Lower lobe of right lung (tissue), 2 donors: Measurements from ENCODE around the gene DMBX1. TPM values are rescaled to one million over a fixed set of nuclear protein-coding genes. Genes with fewer than 3 reads are reported as not detected.

ENCODE experiments used
- ATAC-seq, 2 donors: fragments of 200-7000 bp; cut with Tn5 transposase; one replicate each; pipeline ENCODE4 v1.9.1; 2020 to 2022; ENCODE audit warnings: mild to moderate bottlenecking in 2 of 2, moderate library complexity in 2 of 2
- DNase-seq: peaks from one replicate; pipeline ENCODE4 v3.0.0-alpha.2; 2020
- H3K27ac ChIP-seq: fragments of 200-600 bp; one replicate; pipeline ENCODE4 v1.8.0; 2022
- H3K27me3 ChIP-seq: fragments of 200-600 bp; one replicate; pipeline ENCODE4 v1.8.0; 2022; ENCODE audit warnings: low read depth
- H3K36me3 ChIP-seq: fragments of 200-600 bp; one replicate; pipeline ENCODE4 v1.8.0; 2022; ENCODE audit warnings: mild to moderate bottlenecking
- H3K4me1 ChIP-seq: fragments of 200-600 bp; one replicate; pipeline ENCODE4 v1.8.0; 2022
- H3K4me3 ChIP-seq: fragments of 200-600 bp; one replicate; pipeline ENCODE4 v1.8.0; 2022; ENCODE audit warnings: mild to moderate bottlenecking
- H3K9me3 ChIP-seq: fragments of 200-600 bp; one replicate; pipeline ENCODE4 v1.8.0; 2022
- CTCF ChIP-seq: fragments of 200-600 bp; IDR thresholded peaks from one replicate; pipeline ENCODE4 v1.8.0; 2022; ENCODE audit warnings: antibody characterized with exemption, mild to moderate bottlenecking
- intact Hi-C: fragments of 100-400 bp; cut with DNase I; formaldehyde crosslinking; loops from one replicate; pipeline ENCODE4 v1.11.0; 2022
- total RNA-seq: library from RNA; stranded (reverse); fragmentation: NEBNext Ultra II Directional; extraction: Animal tissue kit (Norgen Biotek cat#: 25700); gene quantifications from one replicate; pipeline ENCODE4 v1.2.1, GENCODE V29; 2021
- donor health status: DM: no; HTN: yes; CAD: no; lungs with severe emphysema.

DMBX1 gene
- total RNA-seq, 1 donor from 2014 or later: not detected

- no peak overlapping the region for H3K4me3 ChIP-seq
- H3K36me3 ChIP-seq: no peaks in the 10 kb centered on the region
- TF ChIP-seq CTCF: no peak
- DNase-seq (no peak), ATAC-seq (no peak)
- H3K9me3 ChIP-seq: no peaks in the 10 kb centered on the region
- H3K27me3 ChIP-seq: peaks cover 13% of the 10 kb centered on the region
- H3K4me1 ChIP-seq: peaks cover 5% of the 10 kb centered on the region
- H3K27ac ChIP-seq: no peak overlapping the region
- intact Hi-C loops: no loop called here
Measured at GRCh38 chr1:46461809-46462448, 27.7 kb upstream of the DMBX1 start.

- no peak for DNase-seq
- H3K9me3 ChIP-seq: no peaks in the 10 kb centered on the region
- peaks cover 34% of the 10 kb centered on the region for H3K27me3 ChIP-seq
- peaks cover 9% of the 10 kb centered on the region for H3K4me1 ChIP-seq
- intact Hi-C loops: no loop called here
- no peak overlapping the region for H3K4me3 ChIP-seq
- no peaks in the 10 kb centered on the region for H3K36me3 ChIP-seq
- TF ChIP-seq CTCF: no peak
- ATAC-seq: no peak
- H3K27ac ChIP-seq: no peak overlapping the region
Measured at GRCh38 chr1:46464013-46464548, 25.6 kb upstream of the DMBX1 start.

- no peak for TF ChIP-seq CTCF
- ATAC-seq: no peak
- H3K9me3 ChIP-seq: no peaks in the 10 kb centered on the region
- no peak for DNase-seq
- peaks cover 40% of the 10 kb centered on the region for H3K27me3 ChIP-seq
- no peaks in the 10 kb centered on the region for H3K36me3 ChIP-seq
- no peak overlapping the region for H3K27ac ChIP-seq
- H3K4me1 ChIP-seq: peaks cover 9% of the 10 kb centered on the region
- intact Hi-C loops: no loop called here
- no peak overlapping the region for H3K4me3 ChIP-seq
Measured at GRCh38 chr1:46464915-46465314, 24.7 kb upstream of the DMBX1 start.

- intact Hi-C loops: no loop called here
- DNase-seq (no peak), ATAC-seq (no peak)
- TF ChIP-seq CTCF: no peak
- no peaks in the 10 kb centered on the region for H3K9me3 ChIP-seq
- no peaks in the 10 kb centered on the region for H3K36me3 ChIP-seq
- peak overlapping the region; percentile 70 for H3K4me3 ChIP-seq
- H3K27me3 ChIP-seq: peaks cover 51% of the 10 kb centered on the region
- no peak overlapping the region for H3K27ac ChIP-seq
- H3K4me1 ChIP-seq: peaks cover 9% of the 10 kb centered on the region
Measured at GRCh38 chr1:46465981-46466476, 23.6 kb upstream of the DMBX1 start.

GRCh38 chr1:46466477-46467182 is 23.0 kb upstream of the DMBX1 start:
- H3K4me1 ChIP-seq: peaks cover 9% of the 10 kb centered on the region
- H3K4me3 ChIP-seq: peak overlapping the region; percentile 70
- peak; percentile 43 to 66 for ATAC-seq
- H3K36me3 ChIP-seq: no peaks in the 10 kb centered on the region
- no peak for TF ChIP-seq CTCF
- DNase-seq: no peak
- H3K27me3 ChIP-seq: peaks cover 53% of the 10 kb centered on the region
- intact Hi-C loops: no loop called here
- H3K9me3 ChIP-seq: no peaks in the 10 kb centered on the region
- no peak overlapping the region for H3K27ac ChIP-seq
